Activated CD4-positive, alpha-beta T cell treated with anti-CD3 and anti-CD28 coated beads, Interleukin-2, amount 10 ng/mL, durations not matched to agents 24 days and 14 days (primary cell): ENCODE results near the gene DAB2. TPM values are rescaled to one million over a fixed set of nuclear protein-coding genes. Genes with fewer than 3 reads are reported as not detected.
"Not testable (repeated sequence)": the region's sequence is repeated elsewhere in the genome, so short reads cannot be mapped to it uniquely, and the experiment has no call there.

ENCODE experiments used
- DNase-seq: peaks from one replicate; pipeline ENCODE4 v3.0.0; 2022
- H3K27ac Mint-ChIP-seq: one replicate; pipeline ENCODE4 v1.8.0; 2022; ENCODE audit warnings: mild to moderate bottlenecking, mixed read lengths
- H3K27me3 Mint-ChIP-seq: one replicate; pipeline ENCODE4 v1.8.0; 2022; ENCODE audit warnings: mixed read lengths
- H3K36me3 Mint-ChIP-seq: one replicate; pipeline ENCODE4 v1.8.0; 2022; ENCODE audit warnings: low read depth, mild to moderate bottlenecking, mixed read lengths
- H3K4me1 Mint-ChIP-seq: one replicate; pipeline ENCODE4 v1.8.0; 2021; ENCODE audit warnings: mixed read lengths
- H3K4me3 Mint-ChIP-seq: one replicate; pipeline ENCODE4 v1.8.0; 2022; ENCODE audit warnings: mild to moderate bottlenecking, moderate library complexity, mixed read lengths
- H3K9me3 Mint-ChIP-seq: one replicate; pipeline ENCODE4 v1.8.0; 2021; ENCODE audit warnings: mixed read lengths
- intact Hi-C: fragments of 100-400 bp; cut with micrococcal nuclease; formaldehyde crosslinking; loops from one replicate; pipeline ENCODE4 v1.15.1; 2023
- total RNA-seq: library from RNA; stranded (reverse); gene quantifications from 2 replicates; pipeline ENCODE4 v1.2.3, GENCODE V29; 2022

The DAB2 gene
- total RNA-seq, 1 donor from 2014 or later, result not detected

GRCh38 chr5:39422728-39423285, 2.0 kb downstream of the DAB2 start:
- Mint-ChIP-seq H3K36me3 (no peaks in the 10 kb centered on the region), H3K27ac (no peak overlapping the region), H3K9me3 (no peaks in the 10 kb centered on the region), H3K4me3 (no peak overlapping the region), H3K27me3 (peaks cover 68% of the 10 kb centered on the region), H3K4me1 (peaks cover 6% of the 10 kb centered on the region)
- no peak for DNase-seq
- intact Hi-C loops, result no loop called here

DNA sequence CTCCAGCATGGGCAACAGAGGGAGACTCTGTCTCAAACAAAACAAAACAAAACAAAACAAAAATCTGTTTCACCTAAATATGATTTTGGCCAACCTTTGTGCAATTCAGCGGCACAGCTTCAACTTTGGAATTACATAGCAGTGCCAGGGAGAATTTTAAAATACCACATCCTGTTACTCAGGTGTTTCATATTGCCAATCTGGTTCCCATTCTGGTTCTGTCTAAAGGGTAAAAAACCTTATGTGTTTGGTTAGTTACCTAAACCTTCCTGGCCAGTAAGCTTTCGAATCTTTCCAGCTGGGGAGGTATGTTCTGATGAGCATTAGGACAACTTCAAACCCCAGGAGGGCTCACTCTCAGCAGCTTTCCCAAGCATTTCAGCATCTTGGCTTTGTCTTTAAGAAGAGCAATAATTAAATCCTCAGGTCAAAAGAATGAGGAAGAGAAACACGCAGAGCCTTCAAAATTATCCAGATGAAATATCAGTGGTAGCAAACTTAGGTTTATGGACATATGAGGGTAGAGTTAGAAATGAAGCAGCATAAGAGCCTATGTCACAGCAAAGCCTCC, 2.7 kb downstream of the DAB2 start:
- H3K27ac Mint-ChIP-seq, result no peak overlapping the region

GRCh38 chr5:39420482-39421145, 4.2 kb downstream of the DAB2 start:
- intact Hi-C loops, result no loop called here

More for the DNA sequence above, 2.7 kb downstream of the DAB2 start:
- Mint-ChIP-seq H3K4me1 (peaks cover 6% of the 10 kb centered on the region), H3K4me3 (no peak overlapping the region), H3K9me3 (no peaks in the 10 kb centered on the region), H3K27me3 (peaks cover 65% of the 10 kb centered on the region), H3K36me3 (no peaks in the 10 kb centered on the region)
- intact Hi-C loops, result no loop called here
- no peak for DNase-seq

DNA sequence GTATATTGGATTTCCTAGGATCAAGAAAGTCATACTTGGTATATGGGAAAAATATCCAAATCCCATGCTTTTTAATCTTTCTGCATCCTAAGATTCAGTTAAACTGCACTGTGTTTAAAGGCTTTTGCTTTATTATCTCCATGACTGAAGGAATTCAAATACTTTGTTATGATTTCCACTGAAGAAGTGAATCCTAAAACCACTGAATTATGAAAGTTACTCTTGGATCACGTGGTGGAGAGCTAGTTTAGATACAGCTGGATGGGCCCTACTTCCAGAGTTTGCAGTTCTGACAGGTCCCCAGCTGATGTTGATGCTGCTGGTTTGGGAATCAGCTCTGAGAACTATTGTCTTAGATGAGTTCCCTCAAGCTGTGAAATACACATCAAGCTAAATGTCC, 5.0 kb downstream of the DAB2 start:
- H3K27ac Mint-ChIP-seq, result no peak overlapping the region
- intact Hi-C loops, result no loop called here
- H3K9me3 Mint-ChIP-seq, result no peaks in the 10 kb centered on the region
- H3K27me3 Mint-ChIP-seq, result peaks cover 52% of the 10 kb centered on the region
- peaks cover 3% of the 10 kb centered on the region for H3K4me1 Mint-ChIP-seq
- no peak overlapping the region for H3K4me3 Mint-ChIP-seq
- H3K36me3 Mint-ChIP-seq, result no peaks in the 10 kb centered on the region
- DNase-seq, result no peak

More at GRCh38 chr5:39420482-39421145, 4.2 kb downstream of the DAB2 start:
- H3K36me3 Mint-ChIP-seq, result no peaks in the 10 kb centered on the region
- H3K4me3 Mint-ChIP-seq, result no peak overlapping the region
- no peaks in the 10 kb centered on the region for H3K9me3 Mint-ChIP-seq
- no peak for DNase-seq
- H3K4me1 Mint-ChIP-seq, result peaks cover 6% of the 10 kb centered on the region
- no peak overlapping the region for H3K27ac Mint-ChIP-seq
- H3K27me3 Mint-ChIP-seq, result peaks cover 54% of the 10 kb centered on the region

- Mint-ChIP-seq H3K9me3 (no peaks in the 10 kb centered on the region), H3K4me1 (no peaks in the 10 kb centered on the region), H3K36me3 (no peaks in the 10 kb centered on the region), H3K27ac (no peak overlapping the region), H3K4me3 (no peak overlapping the region), H3K27me3 (peaks cover 36% of the 10 kb centered on the region)
- DNase-seq, result no peak
- intact Hi-C loops, result no loop called here
Observed at GRCh38 chr5:39417979-39418378, 6.8 kb downstream of the DAB2 start.

GRCh38 chr5:39415201-39415600, 9.6 kb downstream of the DAB2 start:
- Mint-ChIP-seq H3K36me3 (no peaks in the 10 kb centered on the region), H3K27ac (no peak overlapping the region), H3K27me3 (peaks cover 29% of the 10 kb centered on the region), H3K9me3 (no peaks in the 10 kb centered on the region), H3K4me1 (no peaks in the 10 kb centered on the region), H3K4me3 (no peak overlapping the region)
- no peak for DNase-seq
- intact Hi-C loops, result no loop called here

- Mint-ChIP-seq H3K9me3 (no peaks in the 10 kb centered on the region), H3K36me3 (no peaks in the 10 kb centered on the region), H3K27ac (no peak overlapping the region), H3K27me3 (peaks cover 32% of the 10 kb centered on the region), H3K4me1 (no peaks in the 10 kb centered on the region), H3K4me3 (no peak overlapping the region)
- DNase-seq, result no peak
- intact Hi-C loops, result no loop called here
Observed at GRCh38 chr5:39414426-39414825, 10.4 kb downstream of the DAB2 start.

- intact Hi-C loops, result no loop called here
- no peak for DNase-seq
Observed at GRCh38 chr5:39413771-39414170, 11.0 kb downstream of the DAB2 start.

GRCh38 chr5:39412721-39413394, 11.9 kb downstream of the DAB2 start:
- no peak for DNase-seq
- Mint-ChIP-seq H3K27me3 (peaks cover 31% of the 10 kb centered on the region), H3K4me3 (no peak overlapping the region), H3K36me3 (no peaks in the 10 kb centered on the region), H3K9me3 (no peaks in the 10 kb centered on the region), H3K27ac (no peak overlapping the region), H3K4me1 (no peaks in the 10 kb centered on the region)
- intact Hi-C loops, result no loop called here

More at GRCh38 chr5:39413771-39414170, 11.0 kb downstream of the DAB2 start:
- Mint-ChIP-seq H3K36me3 (no peaks in the 10 kb centered on the region), H3K4me3 (no peak overlapping the region), H3K27me3 (peaks cover 28% of the 10 kb centered on the region), H3K27ac (no peak overlapping the region), H3K4me1 (no peaks in the 10 kb centered on the region), H3K9me3 (no peaks in the 10 kb centered on the region)

DNA sequence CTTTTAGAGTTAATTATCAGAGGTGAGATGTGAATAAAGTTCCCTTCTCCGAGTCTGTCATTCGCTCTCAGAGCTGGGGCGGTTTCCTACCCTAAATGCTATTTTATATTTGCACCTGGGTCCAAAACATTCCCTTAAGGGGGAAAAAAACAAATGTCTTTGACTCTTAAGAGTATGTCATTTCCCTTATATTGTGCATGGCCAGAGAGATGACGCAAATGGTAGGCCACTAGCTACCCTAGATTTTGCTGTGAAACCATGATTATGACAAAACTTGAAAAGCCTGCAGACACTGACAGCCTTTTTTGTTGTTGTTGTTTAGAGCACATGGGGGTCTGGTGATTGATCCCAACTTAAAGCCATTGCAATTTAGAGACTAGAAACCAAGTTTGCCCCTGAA, 12.8 kb downstream of the DAB2 start:
- no peaks in the 10 kb centered on the region for H3K4me1 Mint-ChIP-seq
- intact Hi-C loops, result no loop called here
- peaks cover 31% of the 10 kb centered on the region for H3K27me3 Mint-ChIP-seq
- H3K27ac Mint-ChIP-seq, result no peak overlapping the region
- no peak overlapping the region for H3K4me3 Mint-ChIP-seq
- H3K36me3 Mint-ChIP-seq, result no peaks in the 10 kb centered on the region
- DNase-seq, result no peak
- H3K9me3 Mint-ChIP-seq, result no peaks in the 10 kb centered on the region

- no peaks in the 10 kb centered on the region for H3K9me3 Mint-ChIP-seq
- H3K36me3 Mint-ChIP-seq, result no peaks in the 10 kb centered on the region
- peaks cover 29% of the 10 kb centered on the region for H3K27me3 Mint-ChIP-seq
- H3K4me1 Mint-ChIP-seq, result no peaks in the 10 kb centered on the region
- H3K4me3 Mint-ChIP-seq, result no peak overlapping the region
- intact Hi-C loops, result no loop called here
- no peak overlapping the region for H3K27ac Mint-ChIP-seq
- no peak for DNase-seq
Observed at GRCh38 chr5:39411061-39411460, 13.7 kb downstream of the DAB2 start.

GRCh38 chr5:39409033-39409432, 15.7 kb downstream of the DAB2 start:
- intact Hi-C loops, result no loop called here
- Mint-ChIP-seq H3K4me3 (no peak overlapping the region), H3K9me3 (no peaks in the 10 kb centered on the region), H3K27ac (no peak overlapping the region), H3K4me1 (no peaks in the 10 kb centered on the region), H3K27me3 (peaks cover 26% of the 10 kb centered on the region), H3K36me3 (no peaks in the 10 kb centered on the region)
- no peak for DNase-seq

DNA sequence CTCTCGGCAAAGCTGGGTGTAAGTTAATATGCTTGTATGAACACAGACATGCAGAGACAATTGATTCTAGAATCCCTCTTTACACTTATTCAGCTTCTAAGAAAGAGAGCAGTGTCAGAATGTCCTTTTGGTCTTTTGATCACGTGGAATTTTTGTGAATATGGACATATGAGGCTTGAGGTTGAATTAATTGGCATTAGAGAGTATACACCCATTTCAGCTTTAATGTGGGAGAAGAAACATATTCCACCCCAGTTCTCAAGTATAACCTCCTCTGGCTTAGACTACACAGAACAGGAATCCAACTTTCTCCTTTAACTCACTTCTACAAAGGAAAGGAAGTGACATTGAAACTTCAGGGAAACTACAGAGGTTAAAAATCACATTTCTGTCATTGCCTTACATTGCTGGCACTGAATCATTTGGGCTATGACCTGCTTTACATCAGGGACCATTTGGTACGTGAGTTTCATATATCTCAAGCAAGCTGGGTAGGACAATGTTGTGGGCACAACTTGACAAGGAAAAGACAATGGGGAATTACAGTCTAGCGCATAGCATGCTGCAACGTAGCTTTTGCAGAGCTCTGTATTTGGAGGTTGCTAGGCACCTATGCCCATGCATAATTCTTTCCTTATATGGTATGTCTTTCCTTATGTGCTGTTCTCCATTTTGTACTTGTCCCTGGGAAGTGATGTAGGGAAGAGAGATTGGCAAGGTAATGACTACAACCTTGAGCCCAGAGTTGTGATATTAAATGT, 19.5 kb downstream of the DAB2 start:
- intact Hi-C loops, result no loop called here
- DNase-seq, result no peak
- no peaks in the 10 kb centered on the region for H3K36me3 Mint-ChIP-seq
- no peak overlapping the region for H3K27ac Mint-ChIP-seq
- H3K4me3 Mint-ChIP-seq, result no peak overlapping the region
- no peaks in the 10 kb centered on the region for H3K9me3 Mint-ChIP-seq
- no peaks in the 10 kb centered on the region for H3K4me1 Mint-ChIP-seq
- peaks cover 17% of the 10 kb centered on the region for H3K27me3 Mint-ChIP-seq

DNA sequence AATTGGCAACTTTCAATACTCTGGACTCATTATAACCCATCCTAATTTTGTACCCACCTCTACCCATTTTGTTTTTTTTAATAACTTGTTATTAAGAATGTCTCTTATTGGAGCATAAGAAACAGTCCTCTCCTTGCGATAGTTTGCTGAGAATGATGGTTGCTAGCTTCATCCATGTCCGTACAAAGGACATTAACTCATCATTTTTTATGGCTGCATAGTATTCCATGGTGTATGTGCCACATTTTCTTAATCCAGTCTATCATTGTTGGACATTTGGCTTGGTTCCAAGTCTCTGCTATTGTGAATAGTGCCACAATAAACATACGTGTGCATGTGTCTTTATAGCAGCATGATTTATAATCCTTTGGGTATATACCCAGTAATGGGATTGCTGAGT, 21.0 kb downstream of the DAB2 start:
- H3K4me1 Mint-ChIP-seq, DNase-seq, H3K36me3 Mint-ChIP-seq, H3K4me3 Mint-ChIP-seq, H3K27ac Mint-ChIP-seq, intact Hi-C loops, H3K9me3 Mint-ChIP-seq: not testable (repeated sequence)
- H3K27me3 Mint-ChIP-seq, result peaks cover 11% of the 10 kb centered on the region
